ENCODE measurements around the gene NDUFS2. TPM values are rescaled to one million over a fixed set of nuclear protein-coding genes. Genes with fewer than 3 reads are reported as not detected.

Gene NDUFS2
- total and polyA plus RNA-seq, 10 of the 15 experiments (the other 5 are each of a cell fraction or from before 2014, with no cell fraction given), result 66.5 to 215 (median 148) TPM

DNA sequence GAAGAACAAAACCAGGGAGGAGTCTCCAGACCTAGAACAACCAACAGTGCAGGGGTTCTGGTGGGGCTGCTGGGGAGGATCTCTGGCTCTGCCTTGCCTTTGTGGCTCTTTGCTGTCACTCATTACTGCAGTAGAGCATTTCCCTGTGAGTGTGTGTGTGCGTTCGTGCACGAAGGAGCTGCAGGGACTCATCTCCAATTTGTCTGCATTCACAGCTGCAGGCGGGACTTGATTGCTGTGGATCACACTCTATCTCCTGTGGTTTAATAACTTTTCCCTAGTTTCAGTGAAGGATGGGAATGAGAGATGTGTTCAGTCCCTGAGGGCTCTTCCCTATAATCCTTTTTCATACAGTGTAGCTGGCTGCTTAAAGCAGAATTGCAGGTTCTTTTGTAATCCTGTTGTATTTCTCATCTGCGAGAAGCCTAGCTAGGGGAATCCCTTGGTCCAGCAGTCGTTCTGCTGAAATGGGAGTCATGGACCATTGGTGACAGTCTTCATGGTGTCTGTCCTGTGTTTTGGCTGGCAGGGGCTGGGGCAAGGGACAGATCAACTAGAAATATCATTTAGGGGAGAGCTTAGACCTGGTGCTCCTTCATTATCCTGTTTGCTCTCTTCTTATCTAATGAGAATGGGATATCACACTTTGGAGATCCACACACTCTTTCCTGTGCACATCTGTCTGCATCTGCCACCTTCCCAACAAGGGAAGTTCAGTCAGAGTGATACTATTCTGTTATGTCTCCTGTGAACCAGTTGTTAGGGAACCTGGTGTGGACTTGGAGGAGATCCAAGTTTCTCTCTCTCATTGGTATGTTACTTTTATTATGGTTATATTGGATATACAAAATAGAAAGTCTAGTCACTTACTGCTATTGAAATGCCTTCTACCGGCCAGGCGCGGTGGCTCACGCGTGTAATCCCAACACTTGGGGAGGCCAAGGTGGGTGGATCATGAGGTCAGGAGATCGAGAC, 59.4 kb downstream of the NDUFS2 start (continued):
- TF ChIP-seq, protein P1, sequence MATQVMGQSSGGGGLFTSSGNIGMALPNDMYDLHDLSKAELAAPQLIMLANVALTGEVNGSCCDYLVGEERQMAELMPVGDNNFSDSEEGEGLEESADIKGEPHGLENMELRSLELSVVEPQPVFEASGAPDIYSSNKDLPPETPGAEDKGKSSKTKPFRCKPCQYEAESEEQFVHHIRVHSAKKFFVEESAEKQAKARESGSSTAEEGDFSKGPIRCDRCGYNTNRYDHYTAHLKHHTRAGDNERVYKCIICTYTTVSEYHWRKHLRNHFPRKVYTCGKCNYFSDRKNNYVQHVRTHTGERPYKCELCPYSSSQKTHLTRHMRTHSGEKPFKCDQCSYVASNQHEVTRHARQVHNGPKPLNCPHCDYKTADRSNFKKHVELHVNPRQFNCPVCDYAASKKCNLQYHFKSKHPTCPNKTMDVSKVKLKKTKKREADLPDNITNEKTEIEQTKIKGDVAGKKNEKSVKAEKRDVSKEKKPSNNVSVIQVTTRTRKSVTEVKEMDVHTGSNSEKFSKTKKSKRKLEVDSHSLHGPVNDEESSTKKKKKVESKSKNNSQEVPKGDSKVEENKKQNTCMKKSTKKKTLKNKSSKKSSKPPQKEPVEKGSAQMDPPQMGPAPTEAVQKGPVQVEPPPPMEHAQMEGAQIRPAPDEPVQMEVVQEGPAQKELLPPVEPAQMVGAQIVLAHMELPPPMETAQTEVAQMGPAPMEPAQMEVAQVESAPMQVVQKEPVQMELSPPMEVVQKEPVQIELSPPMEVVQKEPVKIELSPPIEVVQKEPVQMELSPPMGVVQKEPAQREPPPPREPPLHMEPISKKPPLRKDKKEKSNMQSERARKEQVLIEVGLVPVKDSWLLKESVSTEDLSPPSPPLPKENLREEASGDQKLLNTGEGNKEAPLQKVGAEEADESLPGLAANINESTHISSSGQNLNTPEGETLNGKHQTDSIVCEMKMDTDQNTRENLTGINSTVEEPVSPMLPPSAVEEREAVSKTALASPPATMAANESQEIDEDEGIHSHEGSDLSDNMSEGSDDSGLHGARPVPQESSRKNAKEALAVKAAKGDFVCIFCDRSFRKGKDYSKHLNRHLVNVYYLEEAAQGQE (IDR thresholded peaks at IDR 0.05; ENCODE audit: low read depth, low read length), result peak; percentile 66; the same call in 1 of the 2 replicates
- TF ChIP-seq MYC (IDR thresholded peaks at IDR 0.05; ENCODE audit: insufficient read depth, insufficient read length, insufficient replicate concordance, low read length, severe bottlenecking) (no peak), LARP7 (IDR thresholded peaks at IDR 0.05) (no peak), BCL11A (IDR thresholded peaks at IDR 0.05; ENCODE audit: low read depth, low read length) (no peak)

Small RNA genes lying within 50 kb of the gene (microRNA-seq; reads per million reads assigned to microRNA genes)
- not detected for gene MIR5187

Other genes starting within 250 kb of the NDUFS2 start
Only the 7 nearest of the 23 such genes appear.
- gene PPOX, start 35.9 kb upstream of the NDUFS2 start, total RNA-seq (2014; rRNA removed), result 21.1 and 28.1 TPM in 2 replicates
- 10.9 and 12.5 TPM in 2 replicates for gene PPOX, start 35.9 kb upstream of the NDUFS2 start, total RNA-seq (2014; rRNA removed; fragmentation: Illumina TruSeq; extraction: Trizol)
- gene PPOX, start 35.9 kb upstream of the NDUFS2 start, total RNA-seq (2021), result 19.7 and 20.0 TPM in 2 replicates
- 12.4 and 20.5 TPM in 2 replicates for gene PPOX, start 35.9 kb upstream of the NDUFS2 start, polyA plus RNA-seq (2011; rRNA removed)
- 9.8 and 11.3 TPM in 2 replicates for gene PPOX, start 35.9 kb upstream of the NDUFS2 start, polyA plus RNA-seq (2014; fragmentation: Illumina TruSeq; extraction: Trizol)
- gene PPOX, start 35.9 kb upstream of the NDUFS2 start, polyA plus RNA-seq (2014; fragmentation: Nextera tagmentation; extraction: Ambion mirVana), result 10 to 100 TPM in 1 of 2 experiments, 1 to 10 TPM in 1; 8.9 to 16.3 TPM
- gene PPOX, start 35.9 kb upstream of the NDUFS2 start, polyA plus RNA-seq (2014; rRNA removed), result 20.6 and 21.4 TPM in 2 replicates
- gene PPOX, start 35.9 kb upstream of the NDUFS2 start, polyA plus RNA-seq (2016; fragmentation: Nextera tagmentation; extraction: Ambion mirVana), result 10 to 100 TPM; 25.2 to 31.5 TPM
- gene B4GALT3, start 24.9 kb upstream of the NDUFS2 start, total RNA-seq (2014; rRNA removed), result 44.7 and 48.4 TPM in 2 replicates
- 27.7 and 30.1 TPM in 2 replicates for gene B4GALT3, start 24.9 kb upstream of the NDUFS2 start, total RNA-seq (2014; rRNA removed; fragmentation: Illumina TruSeq; extraction: Trizol)
- gene B4GALT3, start 24.9 kb upstream of the NDUFS2 start, total RNA-seq (2021), result 36.5 and 40.2 TPM in 2 replicates
- gene B4GALT3, start 24.9 kb upstream of the NDUFS2 start, polyA plus RNA-seq (2011; rRNA removed), result 13.4 and 28.8 TPM in 2 replicates
- gene B4GALT3, start 24.9 kb upstream of the NDUFS2 start, polyA plus RNA-seq (2014; fragmentation: Illumina TruSeq; extraction: Trizol), result 31.5 and 45.1 TPM in 2 replicates
- 10 to 100 TPM; 27.1 to 39.7 TPM for gene B4GALT3, start 24.9 kb upstream of the NDUFS2 start, polyA plus RNA-seq (2014; fragmentation: Nextera tagmentation; extraction: Ambion mirVana)
- gene B4GALT3, start 24.9 kb upstream of the NDUFS2 start, polyA plus RNA-seq (2014; rRNA removed), result 57.6 and 62.3 TPM in 2 replicates
- 10 to 100 TPM; 45.8 to 58.9 TPM for gene B4GALT3, start 24.9 kb upstream of the NDUFS2 start, polyA plus RNA-seq (2016; fragmentation: Nextera tagmentation; extraction: Ambion mirVana)
- gene ADAMTS4, start 3.3 kb upstream of the NDUFS2 start, total RNA-seq (2014; rRNA removed), result 0.06 and 0.11 TPM in 2 replicates
- gene ADAMTS4, start 3.3 kb upstream of the NDUFS2 start, total RNA-seq (2014; rRNA removed; fragmentation: Illumina TruSeq; extraction: Trizol), result 0.04 and 0.05 TPM in 2 replicates
- gene ADAMTS4, start 3.3 kb upstream of the NDUFS2 start, total RNA-seq (2021), result 0.05 and 0.13 TPM in 2 replicates
- gene ADAMTS4, start 3.3 kb upstream of the NDUFS2 start, polyA plus RNA-seq (2011; rRNA removed), result 0.05 and 0.09 TPM in 2 replicates
- 0.01 and 0.02 TPM in 2 replicates for gene ADAMTS4, start 3.3 kb upstream of the NDUFS2 start, polyA plus RNA-seq (2014; fragmentation: Illumina TruSeq; extraction: Trizol)
- under 1 TPM in 1 of 2 experiments, not detected in 1; 0.07 TPM for gene ADAMTS4, start 3.3 kb upstream of the NDUFS2 start, polyA plus RNA-seq (2014; fragmentation: Nextera tagmentation; extraction: Ambion mirVana)
- gene ADAMTS4, start 3.3 kb upstream of the NDUFS2 start, polyA plus RNA-seq (2014; rRNA removed), result 0.05 and 0.06 TPM in 2 replicates
- under 1 TPM in 1 of 2 experiments, not detected in 1; 0.03 TPM for gene ADAMTS4, start 3.3 kb upstream of the NDUFS2 start, polyA plus RNA-seq (2016; fragmentation: Nextera tagmentation; extraction: Ambion mirVana)
- gene FCER1G, start 12.9 kb downstream of the NDUFS2 start, total RNA-seq (2014; rRNA removed), result 0.45 TPM in 1 of 2 replicates, not detected in the other
- 0.40 and 0.92 TPM in 2 replicates for gene FCER1G, start 12.9 kb downstream of the NDUFS2 start, total RNA-seq (2014; rRNA removed; fragmentation: Illumina TruSeq; extraction: Trizol)
- 0.56 and 1.2 TPM in 2 replicates for gene FCER1G, start 12.9 kb downstream of the NDUFS2 start, total RNA-seq (2021)
- 1.1 and 1.4 TPM in 2 replicates for gene FCER1G, start 12.9 kb downstream of the NDUFS2 start, polyA plus RNA-seq (2011; rRNA removed)
- gene FCER1G, start 12.9 kb downstream of the NDUFS2 start, polyA plus RNA-seq (2014; fragmentation: Illumina TruSeq; extraction: Trizol), result 1.5 and 1.6 TPM in 2 replicates
- 1 to 10 TPM; 1.1 to 1.3 TPM for gene FCER1G, start 12.9 kb downstream of the NDUFS2 start, polyA plus RNA-seq (2014; fragmentation: Nextera tagmentation; extraction: Ambion mirVana)
- gene FCER1G, start 12.9 kb downstream of the NDUFS2 start, polyA plus RNA-seq (2014; rRNA removed), result 0.88 and 1.9 TPM in 2 replicates
- under 1 TPM; 0.48 to 0.71 TPM for gene FCER1G, start 12.9 kb downstream of the NDUFS2 start, polyA plus RNA-seq (2016; fragmentation: Nextera tagmentation; extraction: Ambion mirVana)
- gene APOA2, start 21.3 kb downstream of the NDUFS2 start, total RNA-seq (2014; rRNA removed), result not detected in 2 replicates
- gene APOA2, start 21.3 kb downstream of the NDUFS2 start, total RNA-seq (2014; rRNA removed; fragmentation: Illumina TruSeq; extraction: Trizol), result not detected in 2 replicates
- 1.9 and 2.4 TPM in 2 replicates for gene APOA2, start 21.3 kb downstream of the NDUFS2 start, total RNA-seq (2021)
- not detected in 2 replicates for gene APOA2, start 21.3 kb downstream of the NDUFS2 start, polyA plus RNA-seq (2011; rRNA removed)
- gene APOA2, start 21.3 kb downstream of the NDUFS2 start, polyA plus RNA-seq (2014; fragmentation: Illumina TruSeq; extraction: Trizol), result not detected in 2 replicates
- gene APOA2, start 21.3 kb downstream of the NDUFS2 start, polyA plus RNA-seq (2014; fragmentation: Nextera tagmentation; extraction: Ambion mirVana), result not detected
- gene APOA2, start 21.3 kb downstream of the NDUFS2 start, polyA plus RNA-seq (2014; rRNA removed), result not detected in 2 replicates
- not detected for gene APOA2, start 21.3 kb downstream of the NDUFS2 start, polyA plus RNA-seq (2016; fragmentation: Nextera tagmentation; extraction: Ambion mirVana)
- 16.6 and 17.5 TPM in 2 replicates for gene TOMM40L, start 23.7 kb downstream of the NDUFS2 start, total RNA-seq (2014; rRNA removed)
- gene TOMM40L, start 23.7 kb downstream of the NDUFS2 start, total RNA-seq (2014; rRNA removed; fragmentation: Illumina TruSeq; extraction: Trizol), result 15.3 and 15.5 TPM in 2 replicates
- gene TOMM40L, start 23.7 kb downstream of the NDUFS2 start, total RNA-seq (2021), result 18.1 and 21.6 TPM in 2 replicates
- 8.3 and 10.6 TPM in 2 replicates for gene TOMM40L, start 23.7 kb downstream of the NDUFS2 start, polyA plus RNA-seq (2011; rRNA removed)
- gene TOMM40L, start 23.7 kb downstream of the NDUFS2 start, polyA plus RNA-seq (2014; fragmentation: Illumina TruSeq; extraction: Trizol), result 16.5 and 18.5 TPM in 2 replicates
- gene TOMM40L, start 23.7 kb downstream of the NDUFS2 start, polyA plus RNA-seq (2014; fragmentation: Nextera tagmentation; extraction: Ambion mirVana), result 1 to 10 TPM; 5.9 to 10.0 TPM
- 18.6 and 21.1 TPM in 2 replicates for gene TOMM40L, start 23.7 kb downstream of the NDUFS2 start, polyA plus RNA-seq (2014; rRNA removed)
- 10 to 100 TPM; 12.5 to 16.0 TPM for gene TOMM40L, start 23.7 kb downstream of the NDUFS2 start, polyA plus RNA-seq (2016; fragmentation: Nextera tagmentation; extraction: Ambion mirVana)
- not detected in 2 replicates for gene NR1I3, start 35.8 kb downstream of the NDUFS2 start, total RNA-seq (2014; rRNA removed)
- not detected in 2 replicates for gene NR1I3, start 35.8 kb downstream of the NDUFS2 start, total RNA-seq (2014; rRNA removed; fragmentation: Illumina TruSeq; extraction: Trizol)
- not detected in 2 replicates for gene NR1I3, start 35.8 kb downstream of the NDUFS2 start, total RNA-seq (2021)
- not detected in 2 replicates for gene NR1I3, start 35.8 kb downstream of the NDUFS2 start, polyA plus RNA-seq (2011; rRNA removed)
- not detected in 2 replicates for gene NR1I3, start 35.8 kb downstream of the NDUFS2 start, polyA plus RNA-seq (2014; fragmentation: Illumina TruSeq; extraction: Trizol)
- gene NR1I3, start 35.8 kb downstream of the NDUFS2 start, polyA plus RNA-seq (2014; fragmentation: Nextera tagmentation; extraction: Ambion mirVana), result under 1 TPM in 1 of 2 experiments, not detected in 1; 0.24 TPM
- not detected in 2 replicates for gene NR1I3, start 35.8 kb downstream of the NDUFS2 start, polyA plus RNA-seq (2014; rRNA removed)
- gene NR1I3, start 35.8 kb downstream of the NDUFS2 start, polyA plus RNA-seq (2016; fragmentation: Nextera tagmentation; extraction: Ambion mirVana), result under 1 TPM; 0.13 to 0.52 TPM